Neuronal stem cell (in vitro differentiated cells): ENCODE measurements around the gene NLRP6.

Experiments used
- DNase-seq: peaks from one replicate; pipeline ENCODE4 v3.0.0-alpha.2; 2013; ENCODE audit warnings: low spot score
- H2AFZ ChIP-seq: one replicate; pipeline ENCODE4 v1.6.1; 2013; ENCODE audit warnings: mild to moderate bottlenecking, low read length, inconsistent platforms
- H2AK5ac ChIP-seq: 2 replicates; pipeline ENCODE4 v1.6.1; 2013; ENCODE audit warnings: low read depth, mild to moderate bottlenecking, inconsistent platforms, low read length, moderate library complexity, mixed read lengths
- H2BK120ac ChIP-seq: 2 replicates; pipeline ENCODE4 v1.6.1; 2013; ENCODE audit warnings: low read depth, mild to moderate bottlenecking, inconsistent platforms, low read length, moderate library complexity, mixed read lengths
- H2BK12ac ChIP-seq: one replicate; pipeline ENCODE4 v1.6.1; 2013; ENCODE audit warnings: low read length, inconsistent platforms
- H2BK15ac ChIP-seq: 2 replicates; pipeline ENCODE4 v1.6.1; 2013; ENCODE audit warnings: mild to moderate bottlenecking, low read length, inconsistent platforms, mixed read lengths
- H2BK5ac ChIP-seq: one replicate; pipeline ENCODE4 v1.6.1; 2013; ENCODE audit warnings: inconsistent platforms, mild to moderate bottlenecking, low read length, moderate library complexity
- H3K14ac ChIP-seq: one replicate; pipeline ENCODE4 v1.6.1; 2013; ENCODE audit warnings: low read length, inconsistent platforms
- H3K18ac ChIP-seq: 2 replicates; pipeline ENCODE4 v1.6.1; 2013; ENCODE audit warnings: low read length, inconsistent platforms
- H3K23ac ChIP-seq: 2 replicates; pipeline ENCODE4 v1.6.1; 2013; ENCODE audit warnings: low read depth, mild to moderate bottlenecking, mixed read lengths, low read length, inconsistent platforms; ENCODE audit not compliant: poor library complexity
- H3K27ac ChIP-seq: replicated peaks from 3 replicates; pipeline ENCODE4 v1.5.1; 2013; ENCODE audit warnings: low read length, inconsistent platforms
- H3K27me3 ChIP-seq, 3 experiments: 2 replicates each; pipeline ENCODE4 v1.6.1; 2013; ENCODE audit warnings: low read length in 3 of 3, mild to moderate bottlenecking in 2 of 3, inconsistent platforms in 1 of 3, low read depth in 1 of 3, mixed read lengths in 1 of 3, moderate library complexity in 1 of 3; ENCODE audit not compliant: control insufficient read depth in 3 of 3, insufficient read depth in 3 of 3
- H3K36me3 ChIP-seq, 2 donors: replicated peaks in 1 of 2; 2 replicates each; pipeline ENCODE4 v1.6.1; 2013; ENCODE audit warnings: low read length in 2 of 2; ENCODE audit not compliant: control insufficient read depth in 2 of 2, insufficient read depth in 2 of 2
- H3K4ac ChIP-seq: 2 replicates; pipeline ENCODE4 v1.6.1; 2013; ENCODE audit warnings: inconsistent platforms, mild to moderate bottlenecking, low read length, moderate library complexity
- H3K4me1 ChIP-seq, 2 donors: 1 replicate in 1 of 2; 2 replicates in 1 of 2; pipeline ENCODE4 v1.6.1; 2013; ENCODE audit warnings: low read length in 2 of 2, low read depth in 1 of 2; ENCODE audit not compliant: control insufficient read depth in 2 of 2, insufficient read depth in 1 of 2
- H3K4me2 ChIP-seq: one replicate; pipeline ENCODE4 v1.6.1; 2013; ENCODE audit warnings: mild to moderate bottlenecking, low read length, inconsistent platforms; ENCODE audit not compliant: insufficient read depth, poor library complexity, severe bottlenecking
- H3K4me3 ChIP-seq, 2 donors: 2 replicates each; pipeline ENCODE4 v1.5.1; 2013; ENCODE audit warnings: low read length in 2 of 2, mild to moderate bottlenecking in 2 of 2, inconsistent platforms in 1 of 2, moderate library complexity in 1 of 2
- H3K79me1 ChIP-seq: one replicate; pipeline ENCODE4 v1.6.1; 2013; ENCODE audit warnings: low read depth, mild to moderate bottlenecking, inconsistent platforms, low read length, moderate library complexity
- H3K9ac ChIP-seq: one replicate; pipeline ENCODE4 v1.6.1; 2013; ENCODE audit warnings: mild to moderate bottlenecking, low read depth, low read length, inconsistent platforms; ENCODE audit not compliant: poor library complexity
- H3K9me3 ChIP-seq, 2 donors: replicated peaks in 1 of 2; 2 replicates each; pipeline versions ENCODE3 to v1.6.1; 2013; ENCODE audit warnings: low read length in 2 of 2, mild to moderate bottlenecking in 2 of 2, inconsistent platforms in 1 of 2, low read depth in 1 of 2, mixed read lengths in 1 of 2, moderate library complexity in 1 of 2; ENCODE audit not compliant: control insufficient read depth in 2 of 2, insufficient read depth in 1 of 2
- H4K8ac ChIP-seq: one replicate; pipeline ENCODE4 v1.6.1; 2013; ENCODE audit warnings: low read depth, mild to moderate bottlenecking, inconsistent platforms, low read length, moderate library complexity
- H4K91ac ChIP-seq: one replicate; pipeline ENCODE4 v1.6.1; 2013; ENCODE audit warnings: low read length, low read depth, mild to moderate bottlenecking, inconsistent platforms; ENCODE audit not compliant: poor library complexity
- WGBS, 2 donors: extraction: QIAGEN DNeasy Blood & Tissue Kit; methylation state at CpG; one replicate each; pipeline ENCODE4 v1.1.7; 2013; ENCODE audit warnings: missing lambda C conversion rate in 2 of 2, mixed read lengths in 1 of 2; ENCODE audit not compliant: insufficient read length in 2 of 2, insufficient replicate concordance in 1 of 2; ENCODE audit errors: extremely low coverage in 2 of 2; 5-methylcytosine and 5-hydroxymethylcytosine counted together

Gene NLRP6

DNA sequence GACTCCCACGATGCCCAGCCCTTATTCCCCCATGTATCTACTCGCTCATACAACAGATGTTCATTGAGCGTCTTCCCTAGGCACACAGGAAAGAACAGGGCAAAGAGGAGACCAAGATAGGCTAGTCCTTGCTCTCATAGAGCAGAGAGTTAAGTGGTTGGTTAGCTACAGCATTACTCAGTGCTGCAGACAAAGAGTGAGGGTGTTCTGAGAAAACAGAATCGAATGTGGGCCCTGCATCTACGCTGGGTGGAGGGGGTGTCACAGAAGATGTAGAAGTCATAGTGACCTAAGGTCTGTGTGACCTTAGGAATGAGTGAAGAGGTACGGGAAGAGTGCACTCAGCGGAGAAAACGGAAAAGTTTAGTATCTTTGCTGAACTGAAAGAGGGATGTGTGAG, 29.1 kb upstream of the NLRP6 start:
- Histone ChIP-seq H3K4me1 (no peaks in the 10 kb centered on the region), H3K4me3 (no peak overlapping the region), H3K9me3 (no peaks in the 10 kb centered on the region), H3K4ac (no peak overlapping the region), H2AK5ac (no peak overlapping the region), H3K9ac (no peak overlapping the region), H3K4me2 (no peak overlapping the region), H2BK12ac (no peak overlapping the region), H2AFZ (no peak overlapping the region), H3K27me3 (no peaks in the 10 kb centered on the region), H2BK120ac (no peak overlapping the region), H3K27ac (no peak overlapping the region), H3K79me1 (peaks cover 4% of the 10 kb centered on the region), H3K18ac (no peak overlapping the region), H2BK15ac (no peak overlapping the region), H4K91ac (no peak overlapping the region), H4K8ac (no peak overlapping the region), H3K36me3 (peaks cover 47 to 99% of the 10 kb centered on the region in 2 donors), H3K14ac (no peak overlapping the region), H3K23ac (no peak overlapping the region), H2BK5ac (no peak overlapping the region)
- DNase-seq, result no peak
- no CpG with 5 or more reads among the region's 8 CpGs for WGBS, 2 donors

DNA sequence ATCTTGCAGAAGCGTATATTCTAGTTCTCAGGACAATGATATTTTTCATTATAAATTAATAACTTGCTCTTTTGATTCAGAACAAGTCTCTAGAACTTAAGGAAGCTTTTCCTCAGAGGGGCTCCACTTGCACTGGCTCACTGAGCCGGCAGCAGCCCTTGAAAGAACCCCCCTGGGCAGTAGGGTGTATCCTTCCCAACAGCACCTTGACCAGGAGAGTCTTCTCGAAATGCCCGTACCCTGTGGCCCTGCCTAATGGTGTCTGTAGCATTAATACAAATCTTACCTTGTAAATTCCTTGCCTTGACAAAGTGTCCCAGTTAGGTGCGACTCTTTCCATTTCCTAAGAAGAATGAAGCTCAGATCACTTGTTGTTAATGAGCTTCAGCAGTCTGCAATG, 27.9 kb upstream of the NLRP6 start:
- H3K23ac ChIP-seq, result no peak overlapping the region
- no peak overlapping the region for H3K4me3 ChIP-seq
- no peak for DNase-seq
- H2BK120ac ChIP-seq, result no peak overlapping the region
- peaks cover 44 to 87% of the 10 kb centered on the region in 2 donors for H3K36me3 ChIP-seq
- no peaks in the 10 kb centered on the region for H3K4me1 ChIP-seq
- no peak overlapping the region for H2BK15ac ChIP-seq
- H2AFZ ChIP-seq, result no peak overlapping the region
- H3K18ac ChIP-seq, result no peak overlapping the region
- no peak overlapping the region for H2BK12ac ChIP-seq
- H3K4me2 ChIP-seq, result no peak overlapping the region
- no CpG with 5 or more reads among the region's 5 CpGs for WGBS, 2 donors
- no peaks in the 10 kb centered on the region for H3K79me1 ChIP-seq
- no peak overlapping the region for H2AK5ac ChIP-seq
- no peak overlapping the region for H4K8ac ChIP-seq
- no peak overlapping the region for H3K27ac ChIP-seq
- no peak overlapping the region for H3K9ac ChIP-seq
- no peak overlapping the region for H3K14ac ChIP-seq
- H3K4ac ChIP-seq, result no peak overlapping the region
- H3K27me3 ChIP-seq, result no peaks in the 10 kb centered on the region
- H2BK5ac ChIP-seq, result no peak overlapping the region
- H4K91ac ChIP-seq, result no peak overlapping the region
- no peaks in the 10 kb centered on the region for H3K9me3 ChIP-seq

DNA sequence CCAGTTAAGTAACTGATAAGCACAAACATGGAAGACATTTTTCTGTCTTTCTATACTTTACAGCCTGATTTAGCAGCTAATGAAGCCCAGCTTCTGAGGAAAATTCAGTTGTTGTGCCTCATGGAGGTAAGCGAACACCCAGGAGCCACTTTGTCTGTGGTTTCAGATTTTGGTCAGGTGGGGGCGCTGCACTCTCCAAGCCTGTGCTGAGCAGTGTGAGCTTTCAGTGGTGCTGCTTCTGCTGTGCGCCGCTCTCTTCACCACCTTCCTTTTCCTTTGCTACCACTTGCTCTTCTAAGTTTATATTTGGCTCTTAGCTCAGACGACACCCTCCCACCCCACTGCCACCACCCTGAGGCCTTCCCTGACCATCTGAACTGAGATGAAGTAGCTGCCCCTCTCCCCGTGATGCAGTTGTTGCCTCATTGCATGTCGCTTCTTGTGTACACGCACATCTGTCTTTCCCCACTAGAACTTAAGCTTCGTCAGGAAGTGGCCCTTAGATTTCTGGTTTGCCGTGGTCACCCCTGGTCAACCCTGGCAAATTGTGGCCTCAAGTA, 27.4 kb upstream of the NLRP6 start:
- Histone ChIP-seq H2BK12ac (no peak overlapping the region), H3K4me3 (no peak overlapping the region), H4K8ac (no peak overlapping the region), H2BK5ac (no peak overlapping the region), H4K91ac (no peak overlapping the region), H3K27ac (no peak overlapping the region), H2AFZ (no peak overlapping the region), H3K36me3 (peaks cover 41 to 81% of the 10 kb centered on the region in 2 donors), H3K9me3 (no peaks in the 10 kb centered on the region), H3K4ac (no peak overlapping the region), H2AK5ac (no peak overlapping the region), H3K4me2 (no peak overlapping the region), H3K79me1 (no peaks in the 10 kb centered on the region), H3K27me3 (no peaks in the 10 kb centered on the region), H2BK120ac (no peak overlapping the region), H3K18ac (no peak overlapping the region), H3K4me1 (no peaks in the 10 kb centered on the region), H2BK15ac (no peak overlapping the region), H3K9ac (no peak overlapping the region), H3K14ac (no peak overlapping the region), H3K23ac (no peak overlapping the region)
- no CpG with 5 or more reads among the region's 10 CpGs for WGBS, 2 donors
- peak; percentile 70 for DNase-seq

DNA sequence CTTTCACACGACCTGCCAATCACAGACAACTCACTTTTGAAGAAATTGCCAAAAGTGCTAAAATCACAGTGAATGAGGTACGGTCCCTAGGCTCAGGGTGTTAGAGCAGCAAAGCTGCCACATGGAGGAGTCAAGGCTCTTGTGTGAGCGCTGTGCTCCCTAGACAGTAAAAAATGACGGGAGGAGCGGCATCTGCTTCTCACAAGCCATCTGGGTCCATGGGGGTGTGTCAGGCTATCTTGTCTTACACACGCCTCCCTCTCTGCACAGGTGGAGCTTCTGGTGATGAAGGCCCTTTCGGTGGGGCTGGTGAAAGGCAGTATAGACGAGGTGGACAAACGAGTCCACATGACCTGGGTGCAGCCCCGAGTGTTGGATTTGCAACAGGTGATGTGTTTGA, 26.7 kb upstream of the NLRP6 start:
- Histone ChIP-seq H2AK5ac (no peak overlapping the region), H3K4me1 (no peaks in the 10 kb centered on the region), H3K9ac (no peak overlapping the region), H3K27ac (no peak overlapping the region), H3K9me3 (no peaks in the 10 kb centered on the region), H3K79me1 (no peaks in the 10 kb centered on the region), H3K4me3 (no peak overlapping the region), H3K36me3 (peaks cover 38 to 74% of the 10 kb centered on the region in 2 donors), H4K8ac (no peak overlapping the region), H2BK15ac (no peak overlapping the region), H4K91ac (no peak overlapping the region), H3K18ac (no peak overlapping the region), H3K14ac (no peak overlapping the region), H2BK120ac (no peak overlapping the region), H3K27me3 (no peaks in the 10 kb centered on the region), H2AFZ (no peak overlapping the region), H2BK5ac (no peak overlapping the region), H2BK12ac (no peak overlapping the region), H3K4me2 (no peak overlapping the region), H3K4ac (no peak overlapping the region), H3K23ac (no peak overlapping the region)
- no CpG with 5 or more reads among the region's 10 CpGs for WGBS, 2 donors
- DNase-seq, result no peak
